ENCODE results near the gene BAG3.

GRCh38 chr10:119642556-119643111 is 8.5 kb upstream of the BAG3 start:
- TF ChIP-seq CTCF (IDR thresholded peaks at IDR 0.05 in 4 of 5, conservative IDR thresholded peaks at IDR 0.05 in 1 of 5): no peak
- no peak for TF ChIP-seq POLR2A (IDR thresholded peaks at IDR 0.05)
